Body of pancreas (tissue), 4 donors: Measurements from ENCODE around the gene MGRN1. TPM values are rescaled to one million over a fixed set of nuclear protein-coding genes. Genes with fewer than 3 reads are reported as not detected.

ENCODE experiments used
- ATAC-seq: fragments of 150-250 bp; one replicate; pipeline ENCODE4 v1.9.1; 2016
- DNase-seq, 4 donors: peaks; one replicate each; pipeline ENCODE4 v3.0.0-alpha.2; 2019
- H3K27ac ChIP-seq, 4 donors: fragments of 200-600 bp; sonication (generic); 1 replicate in 3 of 4; 2 replicates in 1 of 4; pipeline versions ENCODE4 v1.5.1 to v1.6.1; 2016 to 2019; ENCODE audit warnings: mild to moderate bottlenecking in 1 of 4, mixed read lengths in 1 of 4, moderate library complexity in 1 of 4
- H3K27me3 ChIP-seq, 2 donors: fragments of 200-600 bp; sonication (generic); one replicate each; pipeline ENCODE4 v1.6.0; 2016; ENCODE audit warnings: mild to moderate bottlenecking in 1 of 2
- H3K36me3 ChIP-seq, 2 donors: fragments of 200-600 bp; sonication (generic); replicated peaks in 1 of 2; 2 replicates each; pipeline ENCODE4 v1.5.1; 2016; ENCODE audit warnings: low read depth in 2 of 2; ENCODE audit not compliant: insufficient read depth in 1 of 2
- H3K4me1 ChIP-seq: fragments of 200-600 bp; sonication (generic); one replicate; pipeline ENCODE4 v1.6.0; 2016
- H3K4me3 ChIP-seq, 2 donors: fragments of 200-600 bp; sonication (generic); 1 replicate in 1 of 2; 2 replicates in 1 of 2; pipeline ENCODE4 v1.5.1; 2016 to 2019
- H3K9me3 ChIP-seq, 3 donors: fragments of 200-600 bp; sonication (generic); 1 replicate in 2 of 3; 2 replicates in 1 of 3; pipeline ENCODE4 v1.5.1; 2016
- POLR2A ChIP-seq, 3 donors: fragments of 450-650 bp; IDR thresholded peaks; one replicate each; pipeline ENCODE4 v1.6.1; 2016; ENCODE audit warnings: antibody characterized with exemption in 3 of 3, mild to moderate bottlenecking in 2 of 3
- WGBS, 2 donors: methylation state at CpG; one replicate each; pipeline ENCODE4 v1.1.5; 2017; 5-methylcytosine and 5-hydroxymethylcytosine counted together
- intact Hi-C: fragments of 100-400 bp; cut with DNase I; formaldehyde crosslinking; loops from one replicate; pipeline ENCODE4 v1.15.1; 2023
- total RNA-seq, 2 donors: library from RNA; depleted of rRNA; stranded (reverse); fragments of >200 nt; gene quantifications; one replicate each; pipeline ENCODE4 v1.1.0, GENCODE V29; 2016
- TF ChIP-seq, protein P1 (sequence below), 7 experiments: fragments of 450-650 bp in 4 of 7; fragments of 200-600 bp in 3 of 7; sonication (generic) in 3 of 7; IDR thresholded peaks; one replicate each; pipeline ENCODE4 v1.5.1; 2016 to 2019; ENCODE audit warnings: antibody characterized with exemption in 7 of 7

MGRN1 gene
- total RNA-seq, 2 donors from 2014 or later: 23.3 to 44.8 TPM

DNA sequence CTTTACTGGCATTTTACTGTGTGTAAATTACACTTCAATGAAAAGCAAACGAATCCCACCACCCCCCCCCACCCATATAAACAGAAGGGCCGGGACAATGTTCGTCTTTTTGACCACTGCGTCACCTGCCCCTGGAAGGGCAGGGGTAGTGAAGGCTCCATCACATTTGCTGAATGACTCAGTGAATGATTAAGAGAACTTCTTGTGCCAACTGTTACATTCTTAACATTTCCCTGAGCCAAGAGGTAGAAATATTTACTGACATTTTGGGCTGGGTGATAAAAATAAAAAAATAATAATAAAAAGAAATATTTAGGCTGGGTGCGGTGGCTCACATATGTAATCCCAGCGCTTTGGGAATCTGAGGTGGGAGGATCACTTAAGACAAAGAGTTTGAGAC is 44.4 kb upstream of the MGRN1 start:
- peak in 1 of 4 donors; percentile 33 for DNase-seq
- peak; percentile 76 for ATAC-seq
- peak overlapping the region in 1 of 4 donors; percentile 25 for H3K27ac ChIP-seq
- intact Hi-C loops: loop anchor here (10.0 kb wide), 1 partner anchor 65 kb away; no protein-coding TSS in a partner anchor
- H3K4me1 ChIP-seq: peaks cover 6% of the 10 kb centered on the region
- no peak overlapping the region for H3K4me3 ChIP-seq
- TF ChIP-seq, protein P1, sequence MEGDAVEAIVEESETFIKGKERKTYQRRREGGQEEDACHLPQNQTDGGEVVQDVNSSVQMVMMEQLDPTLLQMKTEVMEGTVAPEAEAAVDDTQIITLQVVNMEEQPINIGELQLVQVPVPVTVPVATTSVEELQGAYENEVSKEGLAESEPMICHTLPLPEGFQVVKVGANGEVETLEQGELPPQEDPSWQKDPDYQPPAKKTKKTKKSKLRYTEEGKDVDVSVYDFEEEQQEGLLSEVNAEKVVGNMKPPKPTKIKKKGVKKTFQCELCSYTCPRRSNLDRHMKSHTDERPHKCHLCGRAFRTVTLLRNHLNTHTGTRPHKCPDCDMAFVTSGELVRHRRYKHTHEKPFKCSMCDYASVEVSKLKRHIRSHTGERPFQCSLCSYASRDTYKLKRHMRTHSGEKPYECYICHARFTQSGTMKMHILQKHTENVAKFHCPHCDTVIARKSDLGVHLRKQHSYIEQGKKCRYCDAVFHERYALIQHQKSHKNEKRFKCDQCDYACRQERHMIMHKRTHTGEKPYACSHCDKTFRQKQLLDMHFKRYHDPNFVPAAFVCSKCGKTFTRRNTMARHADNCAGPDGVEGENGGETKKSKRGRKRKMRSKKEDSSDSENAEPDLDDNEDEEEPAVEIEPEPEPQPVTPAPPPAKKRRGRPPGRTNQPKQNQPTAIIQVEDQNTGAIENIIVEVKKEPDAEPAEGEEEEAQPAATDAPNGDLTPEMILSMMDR (IDR thresholded peaks at IDR 0.05): no peak
- TF ChIP-seq POLR2A (IDR thresholded peaks at IDR 0.05): no peak
- H3K9me3 ChIP-seq: no peaks in the 10 kb centered on the region
- H3K27me3 ChIP-seq: no peaks in the 10 kb centered on the region
- H3K36me3 ChIP-seq: no peaks in the 10 kb centered on the region
- WGBS, 2 donors: 42 to 52% methylated on average over 6 of the region's 6 CpGs

DNA sequence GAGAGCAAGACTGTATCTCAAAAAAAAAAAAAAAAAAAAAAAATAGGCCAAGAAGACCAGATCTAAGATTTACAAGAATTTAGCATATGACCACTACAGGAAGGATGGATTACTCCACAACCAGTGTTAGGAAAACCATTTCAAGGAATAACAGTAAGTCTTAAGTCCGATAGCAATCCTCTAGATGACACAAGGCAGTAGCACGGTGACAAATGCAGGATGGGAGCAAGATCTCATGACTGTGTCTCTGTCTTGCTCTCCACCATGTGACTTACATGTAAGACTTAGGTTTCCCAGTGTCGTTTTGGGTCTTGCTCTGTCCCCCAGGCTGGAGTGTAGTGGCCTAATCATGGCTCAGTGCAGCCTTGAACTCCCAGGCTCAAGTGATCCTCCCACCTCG is 40.7 kb upstream of the MGRN1 start:
- TF ChIP-seq POLR2A (IDR thresholded peaks at IDR 0.05): no peak
- TF ChIP-seq, protein P1 (IDR thresholded peaks at IDR 0.05): no peak
- H3K4me3 ChIP-seq: no peak overlapping the region
- no peaks in the 10 kb centered on the region for H3K4me1 ChIP-seq
- DNase-seq: no peak
- H3K9me3 ChIP-seq: no peaks in the 10 kb centered on the region
- no peaks in the 10 kb centered on the region for H3K36me3 ChIP-seq
- H3K27me3 ChIP-seq: no peaks in the 10 kb centered on the region
- no peak overlapping the region for H3K27ac ChIP-seq
- intact Hi-C loops: loop anchor here (10.0 kb wide), 1 partner anchor 69 kb away; no protein-coding TSS in a partner anchor
- ATAC-seq: no peak
- WGBS, 2 donors: 78 to 94% methylated on average over 3 to 4 of the region's 4 CpGs

DNA sequence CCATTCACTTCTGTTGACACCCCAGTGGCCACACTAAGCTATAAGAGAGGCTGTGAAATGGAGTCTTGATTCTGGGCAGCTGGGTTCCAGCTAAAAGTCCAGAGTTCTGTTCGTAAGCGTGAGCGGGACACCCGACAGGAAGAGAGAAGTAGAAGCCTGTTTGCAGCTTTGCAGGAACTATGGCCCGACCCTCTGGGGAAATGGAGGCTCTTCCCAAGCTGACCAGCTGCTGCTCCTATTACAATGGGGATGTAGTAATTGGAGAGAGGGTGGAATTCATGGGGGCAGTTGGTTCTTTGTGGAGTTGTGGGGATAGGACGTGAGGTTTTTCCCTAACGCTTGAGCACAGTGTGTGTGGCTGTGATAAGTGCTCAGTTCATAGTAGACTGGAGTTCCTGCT is 38.3 kb upstream of the MGRN1 start:
- H3K27ac ChIP-seq: no peak overlapping the region
- TF ChIP-seq POLR2A (IDR thresholded peaks at IDR 0.05): no peak
- TF ChIP-seq, protein P1 (IDR thresholded peaks at IDR 0.05): no peak
- no peaks in the 10 kb centered on the region for H3K27me3 ChIP-seq
- intact Hi-C loops: loop anchor here (10.0 kb wide), 1 partner anchor 71 kb away; no protein-coding TSS in a partner anchor
- H3K4me3 ChIP-seq: no peak overlapping the region
- WGBS, 2 donors: 62 to 64% methylated on average over 7 of the region's 7 CpGs
- ATAC-seq: no peak
- H3K4me1 ChIP-seq: no peaks in the 10 kb centered on the region
- no peak for DNase-seq
- H3K36me3 ChIP-seq: no peaks in the 10 kb centered on the region
- H3K9me3 ChIP-seq: no peaks in the 10 kb centered on the region

DNA sequence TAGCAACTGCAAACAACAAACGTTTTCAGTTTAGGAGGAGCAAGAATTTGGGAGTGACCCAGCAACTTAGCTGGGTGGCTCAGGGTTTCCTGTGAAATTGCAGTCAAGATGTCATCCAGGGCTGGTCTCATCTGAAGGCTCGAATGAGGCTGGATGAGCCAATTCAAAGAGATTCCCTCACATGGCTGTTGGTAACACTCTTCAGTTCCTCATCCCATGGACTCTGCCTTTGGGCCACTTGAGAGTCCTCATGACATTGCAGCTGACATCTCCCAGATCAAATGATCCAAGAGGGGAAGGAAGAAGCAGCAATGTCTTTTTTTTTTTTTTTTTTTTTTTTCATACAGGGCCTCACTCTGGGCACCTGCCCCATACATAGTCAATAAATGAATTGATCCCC is 36.2 kb upstream of the MGRN1 start:
- ATAC-seq (no peak), DNase-seq (no peak)
- intact Hi-C loops: loop anchor here (10.0 kb wide), 1 partner anchor 74 kb away; no protein-coding TSS in a partner anchor
- Histone ChIP-seq H3K27me3 (no peaks in the 10 kb centered on the region), H3K27ac (no peak overlapping the region), H3K36me3 (no peaks in the 10 kb centered on the region), H3K4me1 (no peaks in the 10 kb centered on the region), H3K9me3 (no peaks in the 10 kb centered on the region), H3K4me3 (no peak overlapping the region)
- WGBS, 2 donors: 60 to 63% methylated on average over 2 of the region's 2 CpGs
- no peak for TF ChIP-seq POLR2A (IDR thresholded peaks at IDR 0.05)
- TF ChIP-seq, protein P1 (IDR thresholded peaks at IDR 0.05): no peak

DNA sequence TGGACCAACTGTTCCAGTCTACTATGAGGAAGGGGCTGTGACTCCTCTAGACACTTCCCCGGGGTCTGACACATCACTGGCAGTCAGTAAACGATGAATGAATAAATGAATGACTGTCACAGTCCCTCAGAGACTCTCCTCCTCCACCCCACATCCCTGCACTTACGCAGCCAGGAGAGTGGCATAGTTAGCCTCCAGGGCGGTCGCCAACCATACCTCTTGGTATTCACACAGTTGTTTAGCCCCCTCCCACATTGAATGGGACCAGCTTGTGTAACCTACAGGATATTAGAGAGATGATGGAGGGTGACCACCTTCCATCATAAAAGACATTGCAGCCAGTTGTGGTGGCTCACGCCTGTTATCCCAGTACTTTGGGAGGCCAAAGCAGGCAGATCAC is 35.7 kb upstream of the MGRN1 start:
- ATAC-seq (no peak), DNase-seq (no peak)
- H3K4me3 ChIP-seq: no peak overlapping the region
- TF ChIP-seq, protein P1 (IDR thresholded peaks at IDR 0.05): no peak
- TF ChIP-seq POLR2A (IDR thresholded peaks at IDR 0.05): no peak
- no peaks in the 10 kb centered on the region for H3K9me3 ChIP-seq
- no peaks in the 10 kb centered on the region for H3K4me1 ChIP-seq
- no peaks in the 10 kb centered on the region for H3K36me3 ChIP-seq
- H3K27ac ChIP-seq: no peak overlapping the region
- no peaks in the 10 kb centered on the region for H3K27me3 ChIP-seq
- WGBS, 2 donors: 90 to 91% methylated on average over 5 to 6 of the region's 6 CpGs
- intact Hi-C loops: loop anchor here (10.0 kb wide), 1 partner anchor 74 kb away; no protein-coding TSS in a partner anchor
